Measurements from ENCODE around the gene LIMK1.

The LIMK1 gene

GRCh38 chr7:74087791-74088453 lies 4.3 kb downstream of the LIMK1 start:
- no peak overlapping the region for H2AFZ ChIP-seq
- H3K36me3 ChIP-seq (ENCODE audit: control insufficient read depth, insufficient read depth, low read length) = no peaks in the 10 kb centered on the region
- no peaks in the 10 kb centered on the region for H3K27me3 ChIP-seq (ENCODE audit: control insufficient read depth, insufficient read depth, low read length)
- H3K4me1 ChIP-seq = peaks cover 2% of the 10 kb centered on the region
- TF ChIP-seq, protein P1, sequence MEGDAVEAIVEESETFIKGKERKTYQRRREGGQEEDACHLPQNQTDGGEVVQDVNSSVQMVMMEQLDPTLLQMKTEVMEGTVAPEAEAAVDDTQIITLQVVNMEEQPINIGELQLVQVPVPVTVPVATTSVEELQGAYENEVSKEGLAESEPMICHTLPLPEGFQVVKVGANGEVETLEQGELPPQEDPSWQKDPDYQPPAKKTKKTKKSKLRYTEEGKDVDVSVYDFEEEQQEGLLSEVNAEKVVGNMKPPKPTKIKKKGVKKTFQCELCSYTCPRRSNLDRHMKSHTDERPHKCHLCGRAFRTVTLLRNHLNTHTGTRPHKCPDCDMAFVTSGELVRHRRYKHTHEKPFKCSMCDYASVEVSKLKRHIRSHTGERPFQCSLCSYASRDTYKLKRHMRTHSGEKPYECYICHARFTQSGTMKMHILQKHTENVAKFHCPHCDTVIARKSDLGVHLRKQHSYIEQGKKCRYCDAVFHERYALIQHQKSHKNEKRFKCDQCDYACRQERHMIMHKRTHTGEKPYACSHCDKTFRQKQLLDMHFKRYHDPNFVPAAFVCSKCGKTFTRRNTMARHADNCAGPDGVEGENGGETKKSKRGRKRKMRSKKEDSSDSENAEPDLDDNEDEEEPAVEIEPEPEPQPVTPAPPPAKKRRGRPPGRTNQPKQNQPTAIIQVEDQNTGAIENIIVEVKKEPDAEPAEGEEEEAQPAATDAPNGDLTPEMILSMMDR (IDR thresholded peaks at IDR 0.05) = no peak
- no peak overlapping the region for H3K27ac ChIP-seq
- H3K9me3 ChIP-seq (ENCODE audit: control insufficient read depth, low read length) = no peaks in the 10 kb centered on the region
- H3K9ac ChIP-seq = no peak overlapping the region
- H3K79me2 ChIP-seq = no peaks in the 10 kb centered on the region
- no peak overlapping the region for H3K4me2 ChIP-seq (ENCODE audit: low read length)
- H3K4me3 ChIP-seq (ENCODE audit: low read depth, low read length) = no peak overlapping the region

GRCh38 chr7:74092321-74092963 lies 8.8 kb downstream of the LIMK1 start:
- no peak overlapping the region for H3K4me3 ChIP-seq (ENCODE audit: low read depth, low read length)
- no peaks in the 10 kb centered on the region for H3K36me3 ChIP-seq (ENCODE audit: control insufficient read depth, insufficient read depth, low read length)
- TF ChIP-seq, protein P1 (IDR thresholded peaks at IDR 0.05) = no peak
- H2AFZ ChIP-seq = no peak overlapping the region
- H3K4me1 ChIP-seq = no peaks in the 10 kb centered on the region
- no peak overlapping the region for H3K27ac ChIP-seq
- H3K27me3 ChIP-seq (ENCODE audit: control insufficient read depth, insufficient read depth, low read length) = no peaks in the 10 kb centered on the region
- H3K9ac ChIP-seq = no peak overlapping the region
- no peaks in the 10 kb centered on the region for H3K9me3 ChIP-seq (ENCODE audit: control insufficient read depth, low read length)
- H3K4me2 ChIP-seq (ENCODE audit: low read length) = no peak overlapping the region
- H3K79me2 ChIP-seq = no peaks in the 10 kb centered on the region

- Histone ChIP-seq H3K79me2 (no peaks in the 10 kb centered on the region), H3K27me3 (ENCODE audit: control insufficient read depth, insufficient read depth, low read length) (no peaks in the 10 kb centered on the region), H3K9ac (no peak overlapping the region), H2AFZ (no peak overlapping the region), H3K4me3 (ENCODE audit: low read depth, low read length) (no peak overlapping the region), H3K36me3 (ENCODE audit: control insufficient read depth, insufficient read depth, low read length) (no peaks in the 10 kb centered on the region), H3K4me1 (no peaks in the 10 kb centered on the region), H3K4me2 (ENCODE audit: low read length) (no peak overlapping the region), H3K9me3 (ENCODE audit: control insufficient read depth, low read length) (no peaks in the 10 kb centered on the region), H3K27ac (no peak overlapping the region)
- TF ChIP-seq, protein P1 (IDR thresholded peaks at IDR 0.05) = no peak
Observed at GRCh38 chr7:74092964-74093471, 9.4 kb downstream of the LIMK1 start.

- H3K4me2 ChIP-seq (ENCODE audit: low read length) = no peak overlapping the region
- H3K79me2 ChIP-seq = no peaks in the 10 kb centered on the region
- H3K4me3 ChIP-seq (ENCODE audit: low read depth, low read length) = no peak overlapping the region
- TF ChIP-seq, protein P1 (IDR thresholded peaks at IDR 0.05) = no peak
- no peak overlapping the region for H3K9ac ChIP-seq
- no peaks in the 10 kb centered on the region for H3K9me3 ChIP-seq (ENCODE audit: control insufficient read depth, low read length)
- H3K27ac ChIP-seq = no peak overlapping the region
- H3K27me3 ChIP-seq (ENCODE audit: control insufficient read depth, insufficient read depth, low read length) = no peaks in the 10 kb centered on the region
- no peaks in the 10 kb centered on the region for H3K36me3 ChIP-seq (ENCODE audit: control insufficient read depth, insufficient read depth, low read length)
- H3K4me1 ChIP-seq = no peaks in the 10 kb centered on the region
- H2AFZ ChIP-seq = no peak overlapping the region
Observed at GRCh38 chr7:74093671-74094223, 10.1 kb downstream of the LIMK1 start.
